Karpas-422 (cell line): ENCODE measurements around the gene DAZAP1. TPM values are rescaled to one million over a fixed set of nuclear protein-coding genes. Genes with fewer than 3 reads are reported as not detected.

ENCODE experiments used
- DNase-seq: peaks from one replicate; pipeline ENCODE4 v3.0.0-alpha.2; 2015
- H2AFZ ChIP-seq: fragments of 200-600 bp; sonication (generic); 2 replicates; pipeline ENCODE4 v1.6.1; 2014; ENCODE audit warnings: antibody characterized with exemption, low read length, mixed read lengths
- H3K27ac ChIP-seq: fragments of 200-600 bp; sonication (generic); 2 replicates; pipeline ENCODE4 v1.5.1; 2014; ENCODE audit warnings: mild to moderate bottlenecking, low read length, moderate library complexity
- H3K27me3 ChIP-seq: fragments of 200-600 bp; sonication (generic); 2 replicates; pipeline ENCODE4 v1.6.1; 2014; ENCODE audit warnings: low read length, mixed read lengths
- H3K36me3 ChIP-seq: fragments of 200-600 bp; sonication (generic); 2 replicates; pipeline ENCODE4 v1.6.1; 2014; ENCODE audit warnings: low read length, mixed read lengths; ENCODE audit not compliant: insufficient read depth
- H3K4me1 ChIP-seq: fragments of 200-600 bp; sonication (generic); 2 replicates; pipeline ENCODE4 v1.6.1; 2014; ENCODE audit warnings: mild to moderate bottlenecking, low read length, mixed read lengths
- H3K4me2 ChIP-seq: fragments of 200-600 bp; sonication (generic); 2 replicates; pipeline ENCODE4 v1.6.1; 2014; ENCODE audit warnings: low read length, low read depth, mild to moderate bottlenecking; ENCODE audit not compliant: poor library complexity, severe bottlenecking
- H3K4me3 ChIP-seq: fragments of 200-600 bp; sonication (generic); 2 replicates; pipeline ENCODE4 v1.5.1; 2014; ENCODE audit warnings: mild to moderate bottlenecking, antibody characterized with exemption, low read length, mixed read lengths
- H3K79me2 ChIP-seq: fragments of 200-600 bp; sonication (generic); 2 replicates; pipeline ENCODE4 v1.6.1; 2014; ENCODE audit warnings: mild to moderate bottlenecking, low read length, mixed read lengths
- H3K9ac ChIP-seq: fragments of 200-600 bp; sonication (generic); 2 replicates; pipeline ENCODE4 v1.6.0; 2014; ENCODE audit warnings: low read length
- H3K9me2 ChIP-seq: fragments of 200-600 bp; sonication (generic), shearing (Covaris generic); replicated peaks from 2 replicates; pipeline ENCODE4 v1.6.0; 2014; ENCODE audit warnings: mild to moderate bottlenecking, low read length, moderate library complexity; ENCODE audit not compliant: insufficient read depth
- H3K9me3 ChIP-seq: fragments of 300-700, 200-600 bp; sonication (generic); 2 replicates; pipeline ENCODE4 v1.6.1; 2014; ENCODE audit warnings: low read length, mixed read lengths
- H4K20me1 ChIP-seq: fragments of 200-600 bp; sonication (generic); 2 replicates; pipeline ENCODE4 v1.6.1; 2014; ENCODE audit warnings: mild to moderate bottlenecking, antibody characterized with exemption, low read length, low read depth; ENCODE audit not compliant: insufficient read depth
- total RNA-seq: library from RNA; depleted of rRNA; stranded (reverse); fragments of >200 nt; shearing (Covaris generic); gene quantifications from 2 replicates; pipeline ENCODE4 v1.2.3, GENCODE V29; 2014; ENCODE audit warnings: low replicate concordance

DAZAP1 gene
- total RNA-seq, 1 experiment from 2014 or later: 110 TPM

DNA sequence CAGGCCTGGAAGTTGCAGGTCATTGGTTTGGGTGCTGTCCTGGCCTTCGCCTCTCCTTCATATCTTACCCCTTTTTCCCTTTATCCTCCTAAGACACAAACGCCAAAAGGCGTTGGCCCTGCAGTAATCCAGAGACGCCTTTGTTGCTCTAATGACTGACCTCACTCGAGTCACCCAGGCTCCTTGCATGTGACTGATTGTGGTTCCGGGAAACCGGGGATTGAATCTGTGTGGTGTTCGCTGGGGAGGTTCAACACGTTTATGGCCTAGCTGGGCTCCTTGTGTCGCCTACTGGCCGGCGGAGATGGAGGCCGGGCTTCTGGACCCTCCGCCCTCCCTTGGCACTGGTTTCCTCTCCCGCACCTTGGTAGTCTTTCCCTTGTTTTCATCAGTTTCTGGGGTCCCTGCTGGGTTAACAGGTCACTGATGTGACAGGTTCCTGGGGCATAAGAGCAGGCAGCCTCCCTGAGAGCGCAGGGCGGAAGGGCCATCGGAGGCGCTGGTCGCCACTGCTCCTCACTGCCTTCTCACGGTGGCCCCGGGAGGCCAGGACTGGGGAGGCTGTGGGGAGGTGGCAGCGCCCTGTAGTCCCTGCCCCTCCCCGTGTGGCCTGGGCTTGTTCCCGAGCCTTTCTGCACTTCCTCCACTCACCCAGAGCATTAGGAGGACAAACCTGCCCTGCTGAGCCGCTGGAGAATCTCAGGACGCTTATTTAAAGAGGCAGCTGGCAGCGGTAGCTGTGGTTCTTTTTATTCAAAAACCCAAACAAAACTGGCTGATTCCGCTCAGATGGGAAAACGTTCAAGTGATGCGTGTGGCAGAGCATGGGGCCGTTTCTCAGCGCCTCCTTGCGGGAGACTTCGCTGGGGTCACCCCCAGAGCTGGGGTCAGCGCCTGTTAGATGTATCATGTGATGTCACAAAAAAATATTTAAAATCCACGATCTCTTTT is 41.8 kb upstream of the DAZAP1 start:
- Histone ChIP-seq H3K4me2 (no peak overlapping the region), H3K4me3 (no peak overlapping the region), H4K20me1 (no peaks in the 10 kb centered on the region), H3K27me3 (no peaks in the 10 kb centered on the region), H3K79me2 (no peaks in the 10 kb centered on the region), H2AFZ (no peak overlapping the region), H3K9me3 (no peaks in the 10 kb centered on the region), H3K27ac (no peak overlapping the region), H3K9ac (no peak overlapping the region), H3K36me3 (no peaks in the 10 kb centered on the region), H3K9me2 (no peaks in the 10 kb centered on the region), H3K4me1 (no peaks in the 10 kb centered on the region)
- no peak for DNase-seq

DNA sequence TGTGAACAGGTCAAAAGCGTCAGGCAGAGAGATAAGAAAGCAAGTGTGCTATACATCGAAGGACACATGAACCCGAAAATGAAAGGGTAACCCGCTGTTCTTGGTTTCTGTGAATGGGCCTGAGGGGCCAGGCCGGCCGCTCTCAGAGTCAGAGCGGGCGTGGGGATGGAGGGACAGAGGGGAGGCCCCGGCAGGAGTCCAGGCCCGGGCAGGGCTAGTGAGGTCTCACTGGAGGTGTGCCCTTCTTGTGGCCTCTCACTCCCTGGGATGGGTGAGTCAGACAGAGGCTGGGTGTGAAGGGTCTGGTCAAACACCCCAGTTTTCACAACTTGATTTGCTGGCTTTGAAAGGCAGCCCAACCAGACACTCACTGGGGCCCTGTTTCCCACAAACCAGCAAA is 41.1 kb upstream of the DAZAP1 start:
- DNase-seq: no peak

DNA sequence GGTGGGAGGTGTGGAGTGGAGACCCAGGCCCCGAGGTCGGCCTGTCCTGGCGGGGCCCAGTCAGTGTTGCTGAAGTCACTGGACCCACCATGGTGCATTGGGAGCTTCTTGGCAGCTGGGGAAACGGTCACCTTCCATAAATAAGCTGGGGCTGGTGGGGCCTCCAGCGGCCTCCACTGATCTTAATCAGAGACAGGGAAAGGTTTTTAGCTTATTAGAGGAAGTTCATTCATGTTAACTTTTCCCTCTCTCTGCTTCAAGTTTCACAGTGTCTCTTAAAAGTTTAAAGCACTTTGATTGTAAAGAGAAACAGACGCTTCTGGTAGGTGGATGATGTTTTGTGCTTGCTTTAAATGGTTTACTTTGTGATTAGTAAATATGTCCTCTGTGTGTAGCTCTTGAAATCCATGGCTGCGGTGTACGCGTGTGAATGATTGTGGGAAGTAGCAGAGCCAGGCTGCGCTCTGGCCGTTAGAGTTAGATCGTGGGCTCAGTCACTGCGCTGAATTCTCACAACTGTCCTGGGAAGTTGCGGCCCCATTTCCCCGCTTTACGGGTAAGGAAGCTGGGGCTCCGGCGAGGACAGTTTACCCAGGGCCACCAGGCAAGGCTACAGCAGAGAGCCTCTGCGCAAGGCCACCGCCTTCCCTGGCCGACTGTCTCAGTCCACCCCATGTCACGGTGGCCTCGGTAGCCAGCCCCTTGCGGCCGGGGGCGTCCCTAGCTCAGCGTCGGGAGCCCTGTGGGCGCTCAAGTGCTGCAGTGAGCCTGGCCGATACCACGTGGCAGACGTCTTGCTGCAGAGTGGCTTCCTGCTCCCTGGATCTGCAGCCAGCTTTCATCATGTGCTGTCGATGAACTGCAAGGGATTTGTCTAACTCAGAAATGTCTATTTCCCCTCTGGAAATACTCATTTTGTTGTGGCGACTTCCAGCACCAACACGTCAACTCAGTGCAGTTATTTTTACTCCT is 40.2 kb upstream of the DAZAP1 start:
- Histone ChIP-seq H2AFZ (no peak overlapping the region), H3K4me2 (no peak overlapping the region), H3K36me3 (no peaks in the 10 kb centered on the region), H3K9me2 (no peaks in the 10 kb centered on the region), H4K20me1 (no peaks in the 10 kb centered on the region), H3K9me3 (no peaks in the 10 kb centered on the region), H3K27ac (no peak overlapping the region), H3K9ac (no peak overlapping the region), H3K4me3 (no peak overlapping the region), H3K4me1 (no peaks in the 10 kb centered on the region), H3K79me2 (no peaks in the 10 kb centered on the region), H3K27me3 (no peaks in the 10 kb centered on the region)
- DNase-seq: no peak

More for the DNA sequence above, 41.1 kb upstream of the DAZAP1 start:
- Histone ChIP-seq H3K4me1 (no peaks in the 10 kb centered on the region), H3K4me3 (no peak overlapping the region), H3K9ac (no peak overlapping the region), H4K20me1 (no peaks in the 10 kb centered on the region), H3K27me3 (no peaks in the 10 kb centered on the region), H3K4me2 (no peak overlapping the region), H3K9me2 (no peaks in the 10 kb centered on the region), H3K36me3 (no peaks in the 10 kb centered on the region), H3K79me2 (no peaks in the 10 kb centered on the region), H3K9me3 (no peaks in the 10 kb centered on the region), H3K27ac (no peak overlapping the region), H2AFZ (no peak overlapping the region)

DNA sequence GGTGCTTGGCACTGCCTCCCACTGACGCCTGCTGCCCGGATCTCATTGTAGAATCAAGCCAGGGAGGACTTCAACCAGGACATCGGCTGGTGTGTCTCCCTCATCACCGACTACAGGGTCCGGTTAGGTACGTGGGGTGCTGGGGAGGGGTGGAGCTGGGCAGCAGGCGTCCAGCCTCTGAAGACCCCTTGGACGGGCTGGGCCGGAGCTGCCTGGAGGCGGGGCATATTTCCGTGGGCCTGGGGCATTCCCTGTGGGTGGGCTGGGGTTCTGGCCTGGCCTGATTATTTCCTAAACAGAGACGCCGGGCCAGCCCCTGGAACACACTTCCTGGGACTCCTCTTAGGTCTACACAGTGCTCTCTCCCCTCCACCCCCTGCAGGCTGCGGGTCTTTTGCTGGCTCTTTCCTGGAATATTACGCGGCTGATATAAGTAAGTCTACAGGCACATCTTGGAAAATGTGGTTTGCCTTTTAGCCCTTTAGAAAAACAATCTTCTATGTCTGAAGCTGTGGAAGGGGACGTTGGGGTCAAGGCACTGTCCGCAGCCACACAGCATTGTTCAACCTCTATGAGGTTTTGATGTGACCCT is 38.1 kb upstream of the DAZAP1 start:
- Histone ChIP-seq H3K4me3 (no peak overlapping the region), H4K20me1 (no peaks in the 10 kb centered on the region), H3K9me2 (no peaks in the 10 kb centered on the region), H3K36me3 (0 out of 2 replicates have a peak, but pooled peaks cover 4% of the 10 kb centered on the region), H3K27me3 (no peaks in the 10 kb centered on the region), H3K9ac (no peak overlapping the region), H3K4me2 (no peak overlapping the region), H3K4me1 (no peaks in the 10 kb centered on the region), H3K9me3 (no peaks in the 10 kb centered on the region), H3K27ac (no peak overlapping the region), H2AFZ (no peak overlapping the region), H3K79me2 (no peaks in the 10 kb centered on the region)
- no peak for DNase-seq

DNA sequence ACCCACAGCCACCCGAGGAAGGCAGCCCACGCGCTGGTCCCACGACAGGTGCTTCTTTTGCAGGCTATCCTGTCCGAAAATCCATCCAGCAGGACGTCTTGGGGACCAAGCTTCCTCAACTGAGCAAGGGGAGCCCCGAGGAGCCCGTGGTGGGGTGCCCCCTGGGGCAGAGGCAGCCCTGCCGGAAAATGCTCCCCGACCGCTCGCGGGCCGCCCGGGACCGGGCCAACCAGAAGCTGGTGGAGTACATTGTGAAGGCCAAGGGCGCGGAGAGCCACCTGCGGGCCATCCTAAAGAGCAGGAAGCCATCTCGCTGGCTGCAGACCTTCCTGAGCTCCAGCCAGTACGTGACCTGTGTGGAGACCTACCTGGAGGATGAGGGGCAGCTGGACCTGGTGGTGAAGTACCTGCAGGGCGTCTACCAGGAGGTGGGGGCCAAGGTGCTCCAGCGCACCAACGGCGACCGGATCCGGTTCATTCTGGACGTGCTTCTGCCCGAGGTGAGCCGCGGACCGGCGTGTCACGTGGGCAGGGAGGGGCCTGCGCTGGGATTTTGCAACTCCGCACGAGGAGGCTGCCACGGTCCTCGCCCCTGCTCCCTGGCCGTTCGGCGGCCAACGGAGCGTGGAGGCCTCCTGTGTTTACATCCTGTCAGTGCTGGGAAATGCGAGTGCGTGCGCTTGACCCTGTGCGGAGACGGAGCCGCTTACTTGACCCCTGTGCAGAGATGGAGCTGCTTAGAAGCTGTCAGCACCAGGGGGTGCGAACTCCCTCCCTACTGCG is 36.6 kb upstream of the DAZAP1 start:
- Histone ChIP-seq H3K4me1 (no peaks in the 10 kb centered on the region), H3K79me2 (no peaks in the 10 kb centered on the region), H3K4me2 (no peak overlapping the region), H3K9me2 (no peaks in the 10 kb centered on the region), H3K4me3 (no peak overlapping the region), H3K9me3 (no peaks in the 10 kb centered on the region), H4K20me1 (no peaks in the 10 kb centered on the region), H2AFZ (no peak overlapping the region), H3K27me3 (no peaks in the 10 kb centered on the region), H3K27ac (no peak overlapping the region), H3K9ac (no peak overlapping the region), H3K36me3 (0 out of 2 replicates have a peak, but pooled peaks cover 4% of the 10 kb centered on the region)
- no peak for DNase-seq

DNA sequence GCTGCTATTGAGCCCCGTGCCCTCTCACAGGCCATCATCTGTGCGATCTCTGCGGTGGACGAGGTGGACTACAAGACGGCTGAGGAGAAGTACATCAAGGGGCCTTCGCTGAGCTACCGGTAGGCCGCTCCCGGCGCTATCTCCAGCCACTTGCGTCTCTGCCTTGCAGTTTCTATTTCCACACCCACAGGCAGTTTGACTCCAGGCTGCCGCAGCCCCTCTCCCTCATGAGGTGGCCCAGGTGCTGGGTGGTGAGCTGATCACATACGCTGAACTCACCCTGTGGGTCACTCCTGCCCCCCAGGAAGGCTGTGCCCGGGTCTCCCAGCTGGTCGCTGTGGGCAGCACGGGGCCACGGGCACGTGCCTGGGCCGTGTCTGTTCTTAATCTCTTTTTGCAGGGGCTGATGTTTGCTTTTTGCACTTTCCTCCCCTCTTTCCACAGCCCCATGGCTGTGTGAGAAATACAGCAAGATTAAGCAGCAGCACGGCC is 34.3 kb upstream of the DAZAP1 start:
- H3K4me3 ChIP-seq: no peak overlapping the region
- no peaks in the 10 kb centered on the region for H3K9me2 ChIP-seq
- no peaks in the 10 kb centered on the region for H3K4me1 ChIP-seq
- no peak overlapping the region for H3K4me2 ChIP-seq
- no peak overlapping the region for H3K9ac ChIP-seq
- no peaks in the 10 kb centered on the region for H3K9me3 ChIP-seq
- 0 out of 2 replicates have a peak, but pooled peaks cover 4% of the 10 kb centered on the region for H3K36me3 ChIP-seq
- H3K27me3 ChIP-seq: no peaks in the 10 kb centered on the region
- no peaks in the 10 kb centered on the region for H4K20me1 ChIP-seq
- DNase-seq: no peak
- H3K27ac ChIP-seq: no peak overlapping the region
- H2AFZ ChIP-seq: no peak overlapping the region
- H3K79me2 ChIP-seq: no peaks in the 10 kb centered on the region

DNA sequence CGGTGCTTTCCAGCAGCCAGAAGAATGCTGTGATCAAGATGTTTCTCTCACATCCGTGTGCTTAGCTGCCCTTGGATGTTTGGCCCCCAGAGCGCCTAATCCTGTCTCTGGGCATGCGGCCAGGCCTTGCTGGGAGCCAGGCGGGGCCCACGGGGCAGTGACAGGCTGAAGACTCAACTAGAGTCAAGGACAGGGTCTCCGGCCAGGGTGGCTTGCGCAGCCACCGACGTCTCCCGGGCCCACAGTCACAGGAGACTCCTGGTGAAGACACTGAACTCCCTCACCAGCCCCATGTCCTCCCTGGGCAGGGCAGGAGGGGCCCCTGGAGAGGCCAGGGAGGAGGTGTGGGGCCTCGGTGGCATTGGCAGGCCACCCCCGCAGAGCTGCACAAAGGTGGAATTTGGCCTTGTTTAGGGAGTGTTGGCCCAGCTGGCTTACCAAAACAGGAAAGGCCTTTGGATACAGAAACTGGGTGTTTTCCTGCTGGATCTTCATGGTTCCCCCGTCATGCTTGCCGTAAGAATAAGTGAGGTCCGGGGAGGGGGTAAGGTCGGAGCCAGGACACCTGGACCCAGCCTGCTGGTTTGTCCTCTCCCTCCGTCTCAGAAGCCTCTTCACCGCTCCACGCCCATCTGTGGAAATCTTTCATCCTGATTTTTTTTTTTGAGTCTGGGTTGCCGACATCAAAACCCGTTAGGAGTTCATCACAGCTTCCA is 33.7 kb upstream of the DAZAP1 start:
- Histone ChIP-seq H3K4me1 (no peaks in the 10 kb centered on the region), H3K9me3 (no peaks in the 10 kb centered on the region), H3K9me2 (no peaks in the 10 kb centered on the region), H3K27ac (no peak overlapping the region), H3K36me3 (0 out of 2 replicates have a peak, but pooled peaks cover 4% of the 10 kb centered on the region), H2AFZ (no peak overlapping the region), H4K20me1 (no peaks in the 10 kb centered on the region), H3K4me2 (no peak overlapping the region), H3K79me2 (no peaks in the 10 kb centered on the region), H3K4me3 (no peak overlapping the region), H3K27me3 (no peaks in the 10 kb centered on the region), H3K9ac (no peak overlapping the region)
- no peak for DNase-seq
